ENCODE measurements around the gene MSGN1.

DNA sequence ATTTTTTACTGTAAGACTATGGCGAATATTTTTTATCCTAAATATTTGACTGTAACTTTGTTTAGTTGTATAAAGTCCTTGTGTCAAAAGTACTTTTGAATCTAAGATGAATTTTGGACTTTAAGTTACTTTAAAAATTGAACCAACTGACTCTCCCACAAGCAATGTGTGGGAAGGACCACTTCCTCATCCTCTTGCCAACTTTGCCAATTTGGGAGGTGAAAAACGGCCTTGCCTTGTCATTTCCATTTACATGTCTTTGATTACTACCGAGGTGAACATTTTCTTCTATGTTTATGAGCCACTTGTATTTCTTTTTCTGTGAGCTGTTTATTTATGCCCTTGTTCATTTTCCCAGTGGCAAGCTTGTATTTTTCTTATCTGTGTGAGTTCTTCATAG, 12.8 kb upstream of the MSGN1 start:
- TF ChIP-seq KLF9 (tag by site-specific recombination; IDR thresholded peaks at IDR 0.05; ENCODE audit: low read depth) (no peak), ZNF521 (tag by site-specific recombination; IDR thresholded peaks at IDR 0.05) (no peak)
- TF ChIP-seq, protein P1, sequence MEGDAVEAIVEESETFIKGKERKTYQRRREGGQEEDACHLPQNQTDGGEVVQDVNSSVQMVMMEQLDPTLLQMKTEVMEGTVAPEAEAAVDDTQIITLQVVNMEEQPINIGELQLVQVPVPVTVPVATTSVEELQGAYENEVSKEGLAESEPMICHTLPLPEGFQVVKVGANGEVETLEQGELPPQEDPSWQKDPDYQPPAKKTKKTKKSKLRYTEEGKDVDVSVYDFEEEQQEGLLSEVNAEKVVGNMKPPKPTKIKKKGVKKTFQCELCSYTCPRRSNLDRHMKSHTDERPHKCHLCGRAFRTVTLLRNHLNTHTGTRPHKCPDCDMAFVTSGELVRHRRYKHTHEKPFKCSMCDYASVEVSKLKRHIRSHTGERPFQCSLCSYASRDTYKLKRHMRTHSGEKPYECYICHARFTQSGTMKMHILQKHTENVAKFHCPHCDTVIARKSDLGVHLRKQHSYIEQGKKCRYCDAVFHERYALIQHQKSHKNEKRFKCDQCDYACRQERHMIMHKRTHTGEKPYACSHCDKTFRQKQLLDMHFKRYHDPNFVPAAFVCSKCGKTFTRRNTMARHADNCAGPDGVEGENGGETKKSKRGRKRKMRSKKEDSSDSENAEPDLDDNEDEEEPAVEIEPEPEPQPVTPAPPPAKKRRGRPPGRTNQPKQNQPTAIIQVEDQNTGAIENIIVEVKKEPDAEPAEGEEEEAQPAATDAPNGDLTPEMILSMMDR (tag by site-specific recombination; IDR thresholded peaks at IDR 0.05), result no peak

Data from HEK293 (cell line).